ENCODE measurements around the gene INAFM2. TPM values are rescaled to one million over a fixed set of nuclear protein-coding genes. Genes with fewer than 3 reads are reported as not detected.

The INAFM2 gene
- total RNA-seq, 3 donors from 2014 or later = 15.6 to 120 (median 21.1) TPM

- DNase-seq (no peak), ATAC-seq (no peak)
- TF ChIP-seq CTCF (IDR thresholded peaks at IDR 0.05) = no peak
- peaks cover 19% of the 10 kb centered on the region for H3K4me1 ChIP-seq (ENCODE audit: low read depth)
- H3K36me3 ChIP-seq (ENCODE audit: low read depth) = no peaks in the 10 kb centered on the region
- no peak overlapping the region for H3K4me3 ChIP-seq
- H3K9me3 ChIP-seq = no peaks in the 10 kb centered on the region
- intact Hi-C loops (cut with DNase I, micrococcal nuclease) = no loop called here
Observed at GRCh38 chr15:40365624-40366456, 42.3 kb downstream of the INAFM2 start.

DNA sequence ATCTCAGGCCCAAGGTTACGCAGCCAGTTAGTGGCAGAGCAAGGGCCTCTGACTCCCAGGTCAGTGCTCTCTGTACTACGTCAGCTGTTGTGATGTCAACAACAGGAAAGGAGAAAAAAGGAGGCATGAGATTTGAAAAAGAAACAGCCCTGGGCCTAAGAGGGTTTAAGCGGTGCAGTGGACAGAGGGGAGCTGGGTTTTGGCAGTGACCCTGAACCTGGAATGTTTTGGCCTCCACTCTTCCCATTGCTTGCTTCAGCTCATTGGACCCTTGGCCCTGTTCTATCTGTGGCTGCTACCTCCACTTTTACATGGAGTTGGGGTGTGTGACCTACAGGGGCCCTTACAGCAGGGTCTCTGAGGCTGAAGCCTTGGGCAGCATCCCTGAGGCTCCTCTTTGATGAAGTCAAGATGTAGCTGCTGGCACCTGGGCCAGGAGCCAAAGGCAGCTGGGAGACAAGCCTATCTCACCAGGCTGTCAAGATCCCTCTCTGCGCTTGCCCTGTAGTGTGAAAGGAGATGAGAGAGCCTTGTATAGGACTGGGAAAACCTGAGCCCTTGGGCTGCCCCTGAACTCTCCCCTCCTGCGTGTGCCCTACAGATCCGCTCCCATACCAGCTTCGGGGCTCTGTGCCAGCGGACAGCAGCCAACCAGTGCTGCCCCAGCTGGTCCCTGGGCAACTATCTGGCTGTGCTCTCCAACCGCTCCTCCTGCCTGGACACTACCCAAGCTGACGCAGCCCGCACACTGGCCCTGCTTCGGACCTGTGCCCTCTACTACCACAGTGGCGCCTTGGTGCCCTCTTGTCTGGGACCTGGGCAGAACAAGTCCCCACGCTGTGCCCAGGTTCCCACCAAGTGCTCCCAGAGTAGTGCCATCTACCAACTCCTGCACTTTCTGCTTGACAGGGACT, 43.2 kb downstream of the INAFM2 start:
- H3K36me3 ChIP-seq (ENCODE audit: low read depth) = no peaks in the 10 kb centered on the region
- intact Hi-C loops (cut with DNase I, micrococcal nuclease) = no loop called here
- ATAC-seq (no peak), DNase-seq (peak; percentile 56 to 71 (median 63))
- peaks cover 19% of the 10 kb centered on the region for H3K4me1 ChIP-seq (ENCODE audit: low read depth)
- no peak for TF ChIP-seq CTCF (IDR thresholded peaks at IDR 0.05)
- H3K9me3 ChIP-seq = no peaks in the 10 kb centered on the region
- H3K4me3 ChIP-seq = no peak overlapping the region

- ATAC-seq = no peak
- intact Hi-C loops (cut with DNase I, micrococcal nuclease) = no loop called here
- Histone ChIP-seq H3K9me3 (no peaks in the 10 kb centered on the region), H3K4me1 (ENCODE audit: low read depth) (peaks cover 19% of the 10 kb centered on the region), H3K36me3 (ENCODE audit: low read depth) (no peaks in the 10 kb centered on the region), H3K4me3 (no peak overlapping the region)
- no peak for TF ChIP-seq CTCF (IDR thresholded peaks at IDR 0.05)
- no peak for DNase-seq
Observed at GRCh38 chr15:40367371-40367685, 43.8 kb downstream of the INAFM2 start.

DNA sequence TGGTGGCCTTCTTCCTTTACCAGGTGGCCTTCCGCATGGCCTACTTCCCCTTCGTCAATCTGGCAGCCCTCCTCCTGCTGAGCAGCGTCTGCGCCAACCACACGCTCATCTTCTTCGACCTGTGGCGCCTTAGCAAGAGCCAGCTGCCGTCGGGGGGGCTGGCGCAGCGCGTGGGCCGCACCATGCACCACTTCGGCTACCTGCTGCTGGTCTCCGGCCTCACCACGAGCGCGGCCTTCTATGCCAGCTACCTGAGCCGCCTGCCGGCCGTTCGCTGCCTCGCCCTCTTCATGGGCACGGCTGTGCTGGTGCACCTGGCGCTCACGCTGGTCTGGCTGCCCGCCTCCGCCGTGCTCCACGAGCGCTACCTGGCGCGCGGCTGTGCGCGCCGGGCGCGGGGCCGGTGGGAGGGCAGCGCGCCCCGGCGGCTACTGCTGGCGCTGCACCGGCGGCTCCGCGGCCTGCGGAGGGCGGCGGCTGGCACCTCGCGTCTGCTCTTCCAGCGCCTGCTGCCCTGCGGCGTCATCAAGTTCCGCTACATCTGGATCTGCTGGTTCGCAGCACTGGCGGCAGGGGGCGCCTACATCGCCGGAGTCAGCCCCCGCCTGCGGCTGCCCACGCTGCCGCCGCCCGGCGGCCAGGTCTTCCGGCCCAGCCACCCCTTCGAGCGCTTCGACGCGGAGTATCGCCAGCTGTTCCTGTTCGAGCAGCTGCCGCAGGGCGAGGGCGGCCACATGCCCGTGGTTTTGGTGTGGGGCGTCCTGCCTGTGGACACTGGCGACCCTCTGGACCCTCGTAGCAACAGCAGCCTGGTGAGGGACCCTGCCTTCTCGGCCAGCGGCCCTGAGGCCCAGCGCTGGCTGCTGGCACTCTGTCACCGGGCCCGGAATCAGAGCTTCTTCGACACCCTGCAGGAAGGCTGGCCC, 44.5 kb downstream of the INAFM2 start:
- Histone ChIP-seq H3K4me1 (ENCODE audit: low read depth) (peaks cover 19% of the 10 kb centered on the region), H3K9me3 (no peaks in the 10 kb centered on the region), H3K36me3 (ENCODE audit: low read depth) (no peaks in the 10 kb centered on the region), H3K4me3 (no peak overlapping the region)
- ATAC-seq (peak; percentile 94), DNase-seq (peak; percentile 89 to 94 (median 94))
- intact Hi-C loops (cut with DNase I, micrococcal nuclease) = no loop called here
- peak; percentile 96 for TF ChIP-seq CTCF (IDR thresholded peaks at IDR 0.05)

All from mucosa of descending colon (tissue), 3 donors.